RWPE2 (cell line): Measurements from ENCODE around the gene MAN2B2.

Source experiments
- ATAC-seq: fragments of 200-7000 bp; cut with Tn5 transposase; 3 replicates; pipeline ENCODE4 v1.9.1; 2021; ENCODE audit warnings: low read depth
- DNase-seq: peaks from one replicate; pipeline ENCODE4 v3.0.0-alpha.2; 2020; ENCODE audit warnings: low spot score
- H3K27ac ChIP-seq: fragments of 450-650 bp; 2 replicates; pipeline ENCODE4 v1.5.1; 2017; ENCODE audit warnings: mild to moderate bottlenecking; ENCODE audit not compliant: poor library complexity, severe bottlenecking
- H3K27me3 ChIP-seq: fragments of 250-450 bp; sonication (Bioruptor Pico); 2 replicates; pipeline ENCODE4 v1.5.1; 2021; ENCODE audit warnings: mild to moderate bottlenecking, moderate library complexity; ENCODE audit not compliant: insufficient read depth, poor library complexity, severe bottlenecking
- H3K36me3 ChIP-seq: fragments of 250-450 bp; sonication (Bioruptor Pico); 2 replicates; pipeline ENCODE4 v1.5.1; 2020; ENCODE audit warnings: low read depth, mild to moderate bottlenecking, moderate library complexity
- H3K4me1 ChIP-seq: fragments of 250-450 bp; sonication (Bioruptor Pico); 2 replicates; pipeline ENCODE4 v1.5.1; 2021; ENCODE audit warnings: mild to moderate bottlenecking, moderate library complexity; ENCODE audit not compliant: insufficient read depth, poor library complexity, severe bottlenecking
- H3K4me3 ChIP-seq: fragments of 250-450 bp; sonication (Bioruptor Pico); 2 replicates; pipeline ENCODE4 v1.5.1; 2021; ENCODE audit warnings: mild to moderate bottlenecking, moderate library complexity; ENCODE audit not compliant: severe bottlenecking
- H3K9me3 ChIP-seq: fragments of 250-450 bp; sonication (Bioruptor Pico); 2 replicates; pipeline ENCODE4 v1.5.1; 2021; ENCODE audit warnings: mild to moderate bottlenecking, moderate library complexity; ENCODE audit not compliant: severe bottlenecking
- CTCF ChIP-seq: fragments of 450-650 bp; IDR thresholded peaks from one replicate; pipeline ENCODE4 v1.5.1; 2017; ENCODE audit warnings: mild to moderate bottlenecking, moderate library complexity; ENCODE audit not compliant: poor library complexity, severe bottlenecking

The MAN2B2 gene

GRCh38 chr4:6591781-6592180, 16.8 kb downstream of the MAN2B2 start:
- ATAC-seq: no peak
- Histone ChIP-seq H3K4me1 (no peaks in the 10 kb centered on the region), H3K27me3 (no peaks in the 10 kb centered on the region), H3K9me3 (no peaks in the 10 kb centered on the region), H3K27ac (no peak overlapping the region), H3K4me3 (no peak overlapping the region), H3K36me3 (no peaks in the 10 kb centered on the region)
- DNase-seq: no peak
- no peak for TF ChIP-seq CTCF

GRCh38 chr4:6592804-6593563, 18.0 kb downstream of the MAN2B2 start:
- H3K27me3 ChIP-seq: no peaks in the 10 kb centered on the region
- no peaks in the 10 kb centered on the region for H3K4me1 ChIP-seq
- no peak for TF ChIP-seq CTCF
- H3K27ac ChIP-seq: no peak overlapping the region
- H3K9me3 ChIP-seq: no peaks in the 10 kb centered on the region
- ATAC-seq (no peak), DNase-seq (no peak)
- H3K36me3 ChIP-seq: no peaks in the 10 kb centered on the region
- no peak overlapping the region for H3K4me3 ChIP-seq

- no peaks in the 10 kb centered on the region for H3K27me3 ChIP-seq
- H3K9me3 ChIP-seq: no peaks in the 10 kb centered on the region
- no peak overlapping the region for H3K27ac ChIP-seq
- H3K4me3 ChIP-seq: no peak overlapping the region
- no peaks in the 10 kb centered on the region for H3K4me1 ChIP-seq
- DNase-seq (no peak), ATAC-seq (no peak)
- no peak for TF ChIP-seq CTCF
- H3K36me3 ChIP-seq: no peaks in the 10 kb centered on the region
These were observed 19.4 kb downstream of the MAN2B2 start for GRCh38 chr4:6594341-6594740.

GRCh38 chr4:6594826-6595355, 19.9 kb downstream of the MAN2B2 start:
- no peak for TF ChIP-seq CTCF
- Histone ChIP-seq H3K4me3 (no peak overlapping the region), H3K9me3 (no peaks in the 10 kb centered on the region), H3K27me3 (no peaks in the 10 kb centered on the region), H3K4me1 (no peaks in the 10 kb centered on the region), H3K36me3 (no peaks in the 10 kb centered on the region), H3K27ac (no peak overlapping the region)
- no peak for DNase-seq
- ATAC-seq: no peak

- DNase-seq (no peak), ATAC-seq (peak; percentile 67)
- H3K27me3 ChIP-seq: no peaks in the 10 kb centered on the region
- no peaks in the 10 kb centered on the region for H3K36me3 ChIP-seq
- H3K4me3 ChIP-seq: no peak overlapping the region
- H3K4me1 ChIP-seq: no peaks in the 10 kb centered on the region
- TF ChIP-seq CTCF: no peak
- no peaks in the 10 kb centered on the region for H3K9me3 ChIP-seq
- H3K27ac ChIP-seq: no peak overlapping the region
These were observed 21.0 kb downstream of the MAN2B2 start for GRCh38 chr4:6595897-6596537.
